MG63 (cell line): ENCODE measurements around the gene NANOS1. TPM values are rescaled to one million over a fixed set of nuclear protein-coding genes. Genes with fewer than 3 reads are reported as not detected.

Experiments used
- DNase-seq: peaks from one replicate; pipeline ENCODE4 v3.0.0-alpha.2; 2020
- H3K27me3 ChIP-seq: fragments of 250-450 bp; sonication (Bioruptor Pico); 2 replicates; pipeline ENCODE4 v1.5.1; 2020; ENCODE audit warnings: mild to moderate bottlenecking, moderate library complexity
- H3K36me3 ChIP-seq: fragments of 250-450 bp; sonication (Bioruptor Pico); 2 replicates; pipeline ENCODE4 v1.5.1; 2020; ENCODE audit warnings: mild to moderate bottlenecking, moderate library complexity
- H3K4me3 ChIP-seq: fragments of 250-450 bp; sonication (Bioruptor Pico); 2 replicates; pipeline ENCODE4 v1.5.1; 2020; ENCODE audit warnings: mild to moderate bottlenecking, moderate library complexity
- H3K9me3 ChIP-seq: fragments of 250-450 bp; sonication (Bioruptor Pico); 2 replicates; pipeline ENCODE4 v1.5.1; 2020; ENCODE audit warnings: mild to moderate bottlenecking, moderate library complexity
- total RNA-seq: library from RNA; depleted of rRNA; stranded (reverse); fragments of >200 nt; shearing (Covaris generic); gene quantifications from 2 replicates; pipeline ENCODE4 v1.2.3, GENCODE V29; 2014; ENCODE audit warnings: low replicate concordance

NANOS1 gene
- total RNA-seq, 1 experiment from 2014 or later, result 11.3 TPM

GRCh38 chr10:119030421-119031250 is 1.1 kb downstream of the NANOS1 start:
- Histone ChIP-seq H3K9me3 (no peaks in the 10 kb centered on the region), H3K27me3 (no peaks in the 10 kb centered on the region), H3K36me3 (peaks cover 33% of the 10 kb centered on the region), H3K4me3 (peak overlapping the region; percentile 51)
- DNase-seq, result peak; percentile 59

- H3K36me3 ChIP-seq, result peaks cover 41% of the 10 kb centered on the region
- no peaks in the 10 kb centered on the region for H3K27me3 ChIP-seq
- no peaks in the 10 kb centered on the region for H3K9me3 ChIP-seq
- DNase-seq, result no peak
- peak overlapping the region; percentile 51 for H3K4me3 ChIP-seq
Measured at GRCh38 chr10:119031496-119032059, 2.1 kb downstream of the NANOS1 start.

- H3K9me3 ChIP-seq, result no peaks in the 10 kb centered on the region
- H3K4me3 ChIP-seq, result no peak overlapping the region
- H3K36me3 ChIP-seq, result peaks cover 89% of the 10 kb centered on the region
- no peaks in the 10 kb centered on the region for H3K27me3 ChIP-seq
- no peak for DNase-seq
Measured at GRCh38 chr10:119039161-119039560, 9.6 kb downstream of the NANOS1 start.

- Histone ChIP-seq H3K36me3 (peaks cover 93% of the 10 kb centered on the region), H3K27me3 (no peaks in the 10 kb centered on the region), H3K4me3 (no peak overlapping the region), H3K9me3 (no peaks in the 10 kb centered on the region)
- DNase-seq, result no peak
Measured at GRCh38 chr10:119041326-119041725, 11.8 kb downstream of the NANOS1 start.

- DNase-seq, result no peak
- Histone ChIP-seq H3K4me3 (no peak overlapping the region), H3K9me3 (no peaks in the 10 kb centered on the region), H3K27me3 (no peaks in the 10 kb centered on the region), H3K36me3 (peaks cover 95% of the 10 kb centered on the region)
Measured at GRCh38 chr10:119042169-119042568, 12.7 kb downstream of the NANOS1 start.

- DNase-seq, result no peak
- Histone ChIP-seq H3K4me3 (no peak overlapping the region), H3K27me3 (no peaks in the 10 kb centered on the region), H3K9me3 (no peaks in the 10 kb centered on the region), H3K36me3 (peaks cover 97% of the 10 kb centered on the region)
Measured at GRCh38 chr10:119045561-119045960, 16.0 kb downstream of the NANOS1 start.

GRCh38 chr10:119049361-119049760 is 19.8 kb downstream of the NANOS1 start:
- peaks cover 95% of the 10 kb centered on the region for H3K36me3 ChIP-seq
- DNase-seq, result no peak
- no peak overlapping the region for H3K4me3 ChIP-seq
- H3K27me3 ChIP-seq, result no peaks in the 10 kb centered on the region
- H3K9me3 ChIP-seq, result no peaks in the 10 kb centered on the region

GRCh38 chr10:119049777-119050176 is 20.3 kb downstream of the NANOS1 start:
- DNase-seq, result no peak
- Histone ChIP-seq H3K4me3 (no peak overlapping the region), H3K36me3 (peaks cover 95% of the 10 kb centered on the region), H3K9me3 (no peaks in the 10 kb centered on the region), H3K27me3 (no peaks in the 10 kb centered on the region)

- Histone ChIP-seq H3K36me3 (peaks cover 96% of the 10 kb centered on the region), H3K4me3 (no peak overlapping the region), H3K27me3 (no peaks in the 10 kb centered on the region), H3K9me3 (no peaks in the 10 kb centered on the region)
- no peak for DNase-seq
Measured at GRCh38 chr10:119051775-119052174, 22.3 kb downstream of the NANOS1 start.

- peaks cover 96% of the 10 kb centered on the region for H3K36me3 ChIP-seq
- DNase-seq, result no peak
- H3K9me3 ChIP-seq, result no peaks in the 10 kb centered on the region
Measured at GRCh38 chr10:119055472-119055871, 26.0 kb downstream of the NANOS1 start.

GRCh38 chr10:119058010-119058409 is 28.5 kb downstream of the NANOS1 start:
- H3K36me3 ChIP-seq, result peaks cover 96% of the 10 kb centered on the region
- H3K9me3 ChIP-seq, result no peaks in the 10 kb centered on the region
- no peak for DNase-seq

More at GRCh38 chr10:119055472-119055871, 26.0 kb downstream of the NANOS1 start:
- Histone ChIP-seq H3K27me3 (no peaks in the 10 kb centered on the region), H3K4me3 (no peak overlapping the region)

GRCh38 chr10:119059557-119059956 is 30.0 kb downstream of the NANOS1 start:
- Histone ChIP-seq H3K27me3 (no peaks in the 10 kb centered on the region), H3K9me3 (no peaks in the 10 kb centered on the region), H3K36me3 (peaks cover 98% of the 10 kb centered on the region), H3K4me3 (no peak overlapping the region)
- no peak for DNase-seq

More at GRCh38 chr10:119058010-119058409, 28.5 kb downstream of the NANOS1 start:
- H3K27me3 ChIP-seq, result no peaks in the 10 kb centered on the region
- H3K4me3 ChIP-seq, result no peak overlapping the region

GRCh38 chr10:119060107-119060506 is 30.6 kb downstream of the NANOS1 start:
- no peak overlapping the region for H3K4me3 ChIP-seq
- H3K9me3 ChIP-seq, result no peaks in the 10 kb centered on the region
- H3K27me3 ChIP-seq, result no peaks in the 10 kb centered on the region
- peaks cover 98% of the 10 kb centered on the region for H3K36me3 ChIP-seq
- no peak for DNase-seq

- DNase-seq, result no peak
- no peaks in the 10 kb centered on the region for H3K9me3 ChIP-seq
- H3K27me3 ChIP-seq, result no peaks in the 10 kb centered on the region
- no peak overlapping the region for H3K4me3 ChIP-seq
- peaks cover 97% of the 10 kb centered on the region for H3K36me3 ChIP-seq
Measured at GRCh38 chr10:119061352-119061751, 31.8 kb downstream of the NANOS1 start.

GRCh38 chr10:119061926-119062325 is 32.4 kb downstream of the NANOS1 start:
- no peak overlapping the region for H3K4me3 ChIP-seq

GRCh38 chr10:119070395-119071165 is 41.1 kb downstream of the NANOS1 start:
- Histone ChIP-seq H3K4me3 (no peak overlapping the region), H3K9me3 (no peaks in the 10 kb centered on the region), H3K27me3 (no peaks in the 10 kb centered on the region), H3K36me3 (peaks cover 79% of the 10 kb centered on the region)
- no peak for DNase-seq

More at GRCh38 chr10:119061926-119062325, 32.4 kb downstream of the NANOS1 start:
- Histone ChIP-seq H3K36me3 (peaks cover 97% of the 10 kb centered on the region), H3K9me3 (no peaks in the 10 kb centered on the region), H3K27me3 (no peaks in the 10 kb centered on the region)
- DNase-seq, result no peak

GRCh38 chr10:119073584-119073983 is 44.1 kb downstream of the NANOS1 start:
- Histone ChIP-seq H3K27me3 (no peaks in the 10 kb centered on the region), H3K36me3 (peaks cover 71% of the 10 kb centered on the region), H3K4me3 (no peak overlapping the region), H3K9me3 (no peaks in the 10 kb centered on the region)
- DNase-seq, result no peak
